Measurements from ENCODE around the gene PRKCH.

- TF ChIP-seq POLR2AphosphoS5 (IDR thresholded peaks at IDR 0.05) (no peak), CTCF (IDR thresholded peaks at IDR 0.05) (no peak)
Observed at GRCh38 chr14:61430066-61430757, 108.8 kb downstream of the PRKCH start.
